GM12878 (cell line): ENCODE results near the gene PLIN3. TPM values are rescaled to one million over a fixed set of nuclear protein-coding genes. Genes with fewer than 3 reads are reported as not detected.

Source experiments
- CEBPB ChIP-seq, 2 experiments: fragments of 150-350 bp in 1 of 2; IDR thresholded peaks; 2 replicates each; pipeline ENCODE4 v1.6.1; 2012 to 2014; ENCODE audit warnings: low read depth in 2 of 2, low read length in 2 of 2, borderline replicate concordance in 1 of 2, inconsistent platforms in 1 of 2
- CHD2 ChIP-seq: IDR thresholded peaks from 2 replicates; pipeline ENCODE4 v1.6.1; 2011; ENCODE audit warnings: low read depth, low read length, improper control_type of control experiment, borderline replicate concordance
- CREB1 ChIP-seq: IDR thresholded peaks from 2 replicates; pipeline ENCODE4 v1.6.1; 2012; ENCODE audit warnings: low read depth, mild to moderate bottlenecking, inconsistent platforms
- DPF2 ChIP-seq: fragments of 450-650 bp; IDR thresholded peaks from 2 replicates; pipeline ENCODE4 v1.6.1; 2017; ENCODE audit warnings: mild to moderate bottlenecking
- FOS ChIP-seq: IDR thresholded peaks from 3 replicates; pipeline ENCODE4 v1.6.1; 2011; ENCODE audit warnings: borderline replicate concordance; ENCODE audit not compliant: insufficient read length; ENCODE audit errors: extremely low read depth
- HDGF ChIP-seq: fragments of 450-650 bp; IDR thresholded peaks from 2 replicates; pipeline ENCODE4 v1.6.1; 2016; ENCODE audit warnings: antibody characterized with exemption
- KDM1A ChIP-seq: fragments of 200-600 bp; sonication (generic); IDR thresholded peaks from 2 replicates; pipeline ENCODE4 v1.6.1; 2016; ENCODE audit warnings: borderline replicate concordance
- KLF5 ChIP-seq: fragments of 450-650 bp; IDR thresholded peaks from 2 replicates; pipeline ENCODE4 v1.6.1; 2014; ENCODE audit warnings: mild to moderate bottlenecking; ENCODE audit not compliant: partially characterized antibody
- LARP7 ChIP-seq: fragments of 450-650 bp; IDR thresholded peaks from 2 replicates; pipeline ENCODE4 v1.6.1; 2017; ENCODE audit warnings: mild to moderate bottlenecking
- MLLT1 ChIP-seq: fragments of 450-650 bp; IDR thresholded peaks from 2 replicates; pipeline ENCODE4 v1.6.1; 2016; ENCODE audit warnings: mild to moderate bottlenecking
- NBN ChIP-seq: fragments of 450-650 bp; IDR thresholded peaks from 2 replicates; pipeline ENCODE4 v1.6.1; 2016
- NFYB ChIP-seq: IDR thresholded peaks from 2 replicates; pipeline ENCODE4 v1.6.1; 2011; ENCODE audit warnings: low read depth, mild to moderate bottlenecking, low read length, improper control_type of control experiment, moderate library complexity; ENCODE audit not compliant: insufficient read depth
- NKRF ChIP-seq: fragments of 450-650 bp; conservative IDR thresholded peaks from 2 replicates; pipeline ENCODE4 v1.6.1; 2017; ENCODE audit warnings: mild to moderate bottlenecking, moderate library complexity
- NR2C1 ChIP-seq: fragments of 450-650 bp; IDR thresholded peaks from 2 replicates; pipeline ENCODE4 v1.6.1; 2017; ENCODE audit warnings: antibody characterized with exemption, mild to moderate bottlenecking, moderate library complexity
- POLR2A ChIP-seq: IDR thresholded peaks from 2 replicates; pipeline ENCODE4 v1.6.1; 2011; ENCODE audit warnings: low read depth, mild to moderate bottlenecking, low read length
- POLR2AphosphoS2 ChIP-seq: IDR thresholded peaks from 2 replicates; pipeline ENCODE4 v1.6.1; 2011; ENCODE audit warnings: low read depth, mild to moderate bottlenecking, low read length, improper control_type of control experiment, moderate library complexity
- POU2F2 ChIP-seq: IDR thresholded peaks from 3 replicates; pipeline ENCODE4 v1.6.1; 2011; ENCODE audit warnings: low read depth, mild to moderate bottlenecking, low read length, borderline replicate concordance
- SIX5 ChIP-seq: IDR thresholded peaks from 2 replicates; pipeline ENCODE4 v1.6.1; 2011; ENCODE audit warnings: mild to moderate bottlenecking, low read depth, low read length, moderate library complexity; ENCODE audit not compliant: severe bottlenecking
- SP1 ChIP-seq: IDR thresholded peaks from one replicate; pipeline ENCODE4 v1.6.1; 2011; ENCODE audit warnings: low read depth, low read length
- TCF12 ChIP-seq: IDR thresholded peaks from 2 replicates; pipeline ENCODE4 v1.6.1; 2011; ENCODE audit warnings: low read depth, mild to moderate bottlenecking, low read length
- ZNF217 ChIP-seq: fragments of 450-650 bp; IDR thresholded peaks from 2 replicates; pipeline ENCODE4 v1.6.1; 2017; ENCODE audit warnings: antibody characterized with exemption, mild to moderate bottlenecking
- ZNF384 ChIP-seq: IDR thresholded peaks from 2 replicates; pipeline ENCODE4 v1.6.1; 2012; ENCODE audit warnings: low read depth, mild to moderate bottlenecking, low read length, improper control_type of control experiment, borderline replicate concordance
- ZNF592 ChIP-seq: fragments of 450-650 bp; IDR thresholded peaks from 2 replicates; pipeline ENCODE4 v1.6.1; 2017; ENCODE audit warnings: mild to moderate bottlenecking, moderate library complexity
- polyA plus RNA-seq, 11 experiments: library from polyadenylated mRNA; depleted of rRNA in 4 of 11; unstranded in 6 of 11; stranded (reverse) in 5 of 11; fragments of >200 nt; fragmentation: Nextera tagmentation in 4 of 11; fragmentation: Illumina TruSeq in 1 of 11; extraction: Ambion mirVana in 4 of 11; extraction: Trizol in 1 of 11; gene quantifications; 1 replicate in 1 of 11; 2 replicates in 10 of 11; pipeline versions ENCODE4 v1.2.1 to v1.2.3, GENCODE V29; 2011 to 2016; ENCODE audit warnings: inconsistent platforms in 2 of 11, missing spikeins in 2 of 11, low read depth in 1 of 11
- total RNA-seq, 4 experiments: library from RNA; depleted of rRNA in 3 of 4; stranded (reverse); fragments of >200 nt in 3 of 4; fragmentation: Illumina TruSeq in 1 of 4; extraction: Trizol in 1 of 4; gene quantifications; 2 replicates each; pipeline versions ENCODE4 v1.2.1 to v1.2.3, GENCODE V29; 2013 to 2021

PLIN3 gene
- total and polyA plus RNA-seq, 10 of the 15 experiments (the other 5 are each of a cell fraction or from before 2014, with no cell fraction given): 7.7 to 71.4 (median 66.8) TPM

GRCh38 chr19:4867534-4868285 lies at the start of gene PLIN3 (continued):
- TF ChIP-seq NFYB (peak; percentile 77; the same call in 1 of the 2 replicates), MLLT1 (peak; percentile 79), CHD2 (peak; percentile 80; the same call in 1 of the 2 replicates), LARP7 (0 out of 2 replicates have a peak, but pooled peaks have one; percentile 39), NKRF (peak; percentile 56), KDM1A (no peak), CREB1 (peak; percentile 16; the same call in 1 of the 2 replicates), KLF5 (peak; percentile 40), SIX5 (no peak), POLR2AphosphoS2 (no peak), TCF12 (no peak), DPF2 (peak; percentile 97), ZNF384 (peak; percentile 59; the same call in 1 of the 2 replicates), POU2F2 (peak; percentile 11; the same call in 1 of the 3 replicates), NR2C1 (no peak), ZNF592 (no peak), FOS (peak; percentile 40), ZNF217 (peak; percentile 89), SP1 (peak; percentile 93), POLR2A (peak; percentile 74), NBN (peak; percentile 96), CEBPB (IDR thresholded peaks at IDR 0.05; ENCODE audit: borderline replicate concordance in 1 of 2, low read depth in 2 of 2, low read length in 2 of 2) (no peak), HDGF (peak; percentile 89)
